Endodermal cell (in vitro differentiated cells): ENCODE measurements around the gene CCDC192. TPM values are rescaled to one million over a fixed set of nuclear protein-coding genes. Genes with fewer than 3 reads are reported as not detected.

Experiments used
- DNase-seq: peaks from one replicate; pipeline ENCODE4 v3.0.0-alpha.2; 2017
- H3K27ac ChIP-seq: 2 replicates; pipeline ENCODE4 v1.5.1; 2013; ENCODE audit warnings: mild to moderate bottlenecking, low read depth, low read length, moderate library complexity
- H3K27me3 ChIP-seq: 2 replicates; pipeline ENCODE4 v1.6.1; 2013; ENCODE audit warnings: mild to moderate bottlenecking, low read length, moderate library complexity; ENCODE audit not compliant: insufficient read depth, control insufficient read depth, poor library complexity, severe bottlenecking
- H3K36me3 ChIP-seq: 2 replicates; pipeline ENCODE4 v1.7.0; 2013; ENCODE audit warnings: mild to moderate bottlenecking, low read length, moderate library complexity; ENCODE audit not compliant: control insufficient read depth, insufficient read depth
- H3K4me1 ChIP-seq: one replicate; pipeline ENCODE4 v1.7.0; 2013; ENCODE audit warnings: low read length; ENCODE audit not compliant: control insufficient read depth, insufficient read depth
- H3K4me3 ChIP-seq: 2 replicates; pipeline ENCODE4 v1.5.1; 2013; ENCODE audit warnings: mild to moderate bottlenecking, low read length, moderate library complexity
- H3K9ac ChIP-seq: 2 replicates; pipeline ENCODE4 v1.6.1; 2013; ENCODE audit warnings: mild to moderate bottlenecking, low read length, moderate library complexity; ENCODE audit not compliant: poor library complexity, severe bottlenecking; ENCODE audit errors: extremely low read depth
- H3K9me3 ChIP-seq: 2 replicates; pipeline ENCODE4 v1.6.1; 2013; ENCODE audit warnings: mild to moderate bottlenecking, low read length, moderate library complexity; ENCODE audit not compliant: control insufficient read depth
- H3K27ac Mint-ChIP-seq: 2 replicates; pipeline ENCODE4 v1.8.0; 2020; ENCODE audit warnings: mixed read lengths
- H3K27me3 Mint-ChIP-seq: 2 replicates; pipeline ENCODE4 v1.8.0; 2021; ENCODE audit warnings: mild to moderate bottlenecking, mixed read lengths; ENCODE audit not compliant: insufficient read depth
- H3K36me3 Mint-ChIP-seq: 2 replicates; pipeline ENCODE4 v1.8.0; 2020; ENCODE audit warnings: low read depth, mixed read lengths
- H3K4me1 Mint-ChIP-seq: 2 replicates; pipeline ENCODE4 v1.8.0; 2020; ENCODE audit warnings: mixed read lengths
- H3K4me3 Mint-ChIP-seq: 2 replicates; pipeline ENCODE4 v1.8.0; 2020; ENCODE audit warnings: mild to moderate bottlenecking, moderate library complexity, mixed read lengths
- H3K9me3 Mint-ChIP-seq: 2 replicates; pipeline ENCODE4 v1.8.0; 2020; ENCODE audit warnings: mild to moderate bottlenecking, mixed read lengths
- WGBS, 2 experiments: methylation state at CpG; one replicate each; pipeline versions ENCODE4 v1.1.5 to v1.1.7; 2013; ENCODE audit warnings: missing lambda C conversion rate in 2 of 2, mixed read lengths in 1 of 2; ENCODE audit not compliant: insufficient coverage in 1 of 2, insufficient read length in 1 of 2; 5-methylcytosine and 5-hydroxymethylcytosine counted together
- total RNA-seq, 2 donors: library from RNA; stranded (reverse); fragmentation: NEBNext Ultra II Directional in 1 of 2; extraction: Animal tissue kit (Norgen Biotek cat#: 25700) in 1 of 2; gene quantifications; 2 replicates in 1 of 2; 3 replicates in 1 of 2; pipeline ENCODE4 v1.2.1, GENCODE V29; 2021
- TF ChIP-seq, protein P1 (sequence below): fragments of 200-600 bp; sonication (generic); conservative IDR thresholded peaks from 2 replicates; pipeline ENCODE4 v1.5.0; 2021; ENCODE audit warnings: antibody characterized with exemption, mild to moderate bottlenecking

The CCDC192 gene
- total RNA-seq, 2 donors from 2014 or later: 0.48 to 1.3 TPM

DNA sequence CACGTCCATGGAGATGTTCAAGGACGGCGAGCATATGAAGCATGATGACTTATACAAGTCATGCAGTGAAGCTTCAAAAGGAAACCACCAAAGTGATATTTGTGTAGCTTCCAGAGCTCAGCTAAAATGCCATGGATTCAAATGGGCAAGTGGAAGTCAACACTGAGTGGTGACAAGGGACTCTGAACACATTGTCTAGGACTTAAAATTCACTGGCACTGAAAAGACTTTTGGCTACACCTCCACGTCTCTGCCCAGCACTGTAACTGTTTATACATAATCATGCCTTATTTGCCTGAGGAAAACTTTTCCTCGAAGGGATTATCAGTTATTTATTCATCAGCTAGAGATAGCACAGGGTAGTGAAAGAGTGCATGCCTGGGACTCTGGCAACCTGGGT is 39.1 kb upstream of the CCDC192 start:
- H3K4me3 Mint-ChIP-seq: no peak overlapping the region
- Histone ChIP-seq H3K27ac (no peak overlapping the region), H3K9me3 (no peaks in the 10 kb centered on the region), H3K4me1 (no peaks in the 10 kb centered on the region), H3K9ac (no peak overlapping the region), H3K4me3 (no peak overlapping the region), H3K36me3 (no peaks in the 10 kb centered on the region), H3K27me3 (no peaks in the 10 kb centered on the region)
- no peak overlapping the region for H3K27ac Mint-ChIP-seq
- no peaks in the 10 kb centered on the region for H3K36me3 Mint-ChIP-seq
- H3K4me1 Mint-ChIP-seq: peaks cover 2% of the 10 kb centered on the region
- H3K27me3 Mint-ChIP-seq: no peaks in the 10 kb centered on the region
- H3K9me3 Mint-ChIP-seq: no peaks in the 10 kb centered on the region
- TF ChIP-seq, protein P1, sequence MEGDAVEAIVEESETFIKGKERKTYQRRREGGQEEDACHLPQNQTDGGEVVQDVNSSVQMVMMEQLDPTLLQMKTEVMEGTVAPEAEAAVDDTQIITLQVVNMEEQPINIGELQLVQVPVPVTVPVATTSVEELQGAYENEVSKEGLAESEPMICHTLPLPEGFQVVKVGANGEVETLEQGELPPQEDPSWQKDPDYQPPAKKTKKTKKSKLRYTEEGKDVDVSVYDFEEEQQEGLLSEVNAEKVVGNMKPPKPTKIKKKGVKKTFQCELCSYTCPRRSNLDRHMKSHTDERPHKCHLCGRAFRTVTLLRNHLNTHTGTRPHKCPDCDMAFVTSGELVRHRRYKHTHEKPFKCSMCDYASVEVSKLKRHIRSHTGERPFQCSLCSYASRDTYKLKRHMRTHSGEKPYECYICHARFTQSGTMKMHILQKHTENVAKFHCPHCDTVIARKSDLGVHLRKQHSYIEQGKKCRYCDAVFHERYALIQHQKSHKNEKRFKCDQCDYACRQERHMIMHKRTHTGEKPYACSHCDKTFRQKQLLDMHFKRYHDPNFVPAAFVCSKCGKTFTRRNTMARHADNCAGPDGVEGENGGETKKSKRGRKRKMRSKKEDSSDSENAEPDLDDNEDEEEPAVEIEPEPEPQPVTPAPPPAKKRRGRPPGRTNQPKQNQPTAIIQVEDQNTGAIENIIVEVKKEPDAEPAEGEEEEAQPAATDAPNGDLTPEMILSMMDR: no peak
- WGBS, 2 experiments: 94% methylated on average over 5 of the region's 5 CpGs
- no peak for DNase-seq

- H3K9me3 ChIP-seq: no peaks in the 10 kb centered on the region
- no peak overlapping the region for H3K27ac Mint-ChIP-seq
- H3K4me3 Mint-ChIP-seq: no peak overlapping the region
- H3K4me3 ChIP-seq: no peak overlapping the region
- H3K9me3 Mint-ChIP-seq: no peaks in the 10 kb centered on the region
- H3K4me1 Mint-ChIP-seq: no peaks in the 10 kb centered on the region
- H3K4me1 ChIP-seq: no peaks in the 10 kb centered on the region
- no peaks in the 10 kb centered on the region for H3K27me3 ChIP-seq
- H3K27me3 Mint-ChIP-seq: no peaks in the 10 kb centered on the region
- H3K27ac ChIP-seq: no peak overlapping the region
- TF ChIP-seq, protein P1: no peak
- no peak for DNase-seq
- H3K36me3 Mint-ChIP-seq: no peaks in the 10 kb centered on the region
- no peak overlapping the region for H3K9ac ChIP-seq
- no peaks in the 10 kb centered on the region for H3K36me3 ChIP-seq
These were observed 37.5 kb upstream of the CCDC192 start for GRCh38 chr5:127665641-127666040.

- H3K9me3 ChIP-seq: no peaks in the 10 kb centered on the region
- no peak overlapping the region for H3K27ac Mint-ChIP-seq
- no peaks in the 10 kb centered on the region for H3K9me3 Mint-ChIP-seq
- no peaks in the 10 kb centered on the region for H3K36me3 Mint-ChIP-seq
- WGBS, 2 experiments: 89% methylated on average over 3 of the region's 3 CpGs; no CpG with 5 or more reads in 1 of the 2 experiments
- no peaks in the 10 kb centered on the region for H3K27me3 ChIP-seq
- H3K4me1 ChIP-seq: no peaks in the 10 kb centered on the region
- TF ChIP-seq, protein P1: no peak
- no peak overlapping the region for H3K27ac ChIP-seq
- no peaks in the 10 kb centered on the region for H3K4me1 Mint-ChIP-seq
- no peaks in the 10 kb centered on the region for H3K27me3 Mint-ChIP-seq
- DNase-seq: no peak
- no peaks in the 10 kb centered on the region for H3K36me3 ChIP-seq
- H3K4me3 Mint-ChIP-seq: no peak overlapping the region
- H3K4me3 ChIP-seq: no peak overlapping the region
- no peak overlapping the region for H3K9ac ChIP-seq
These were observed 37.0 kb upstream of the CCDC192 start for GRCh38 chr5:127666043-127666716.
